Skin epidermis (tissue), 12 donors: Measurements from ENCODE around the gene DVL1.

ENCODE experiments used
- H3K27ac ChIP-seq, 21 experiments: fragments of 200-600 bp; sonication (generic) in 11 of 21; one replicate each; pipeline ENCODE4 v1.5.0; 2020; ENCODE audit warnings: mild to moderate bottlenecking in 3 of 21, inconsistent platforms in 2 of 21, moderate library complexity in 2 of 21
- H3K4me3 ChIP-seq, 7 experiments: fragments of 200-600 bp; sonication (generic) in 2 of 7; one replicate each; pipeline ENCODE4 v1.5.0; 2020; ENCODE audit warnings: inconsistent platforms in 2 of 7, mild to moderate bottlenecking in 2 of 7, moderate library complexity in 1 of 7

DVL1 gene

DNA sequence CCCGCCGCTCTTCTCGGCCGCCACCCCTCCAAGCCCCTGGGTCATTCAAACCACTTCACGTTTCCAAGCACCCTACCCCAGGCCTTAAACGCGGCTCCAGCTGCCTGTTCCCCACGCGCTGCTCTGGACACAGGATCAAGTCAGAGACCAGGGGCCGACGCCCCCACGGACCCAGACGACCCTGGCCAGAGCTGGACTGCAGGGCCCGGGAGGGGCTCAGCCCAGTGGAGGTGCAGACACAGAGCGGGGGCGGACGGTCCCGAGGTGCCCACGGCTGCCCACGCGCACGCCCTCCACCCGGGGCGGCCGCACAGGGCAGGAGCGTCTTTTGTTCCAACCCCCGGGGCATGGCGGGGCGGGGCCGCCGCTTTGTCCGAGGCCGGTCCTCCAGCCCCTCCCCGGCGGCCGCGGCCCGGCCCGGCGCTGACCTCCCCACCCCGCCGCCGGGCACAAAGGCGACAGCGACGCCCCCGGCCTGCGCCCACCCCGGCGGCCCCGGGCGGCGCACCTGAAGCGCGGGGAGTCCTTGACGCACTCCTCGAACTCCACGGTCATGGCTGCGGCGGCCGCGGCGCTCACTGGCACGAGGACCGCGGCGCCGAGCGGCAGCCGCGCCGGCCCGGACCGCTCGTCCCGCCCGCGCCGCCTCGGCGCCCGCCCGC lies 41.8 kb downstream of the DVL1 start:
- Histone ChIP-seq H3K27ac (peak overlapping the region; percentile 34 to 97 (median 90)), H3K4me3 (peak overlapping the region; percentile 75 to 92 (median 90))

DNA sequence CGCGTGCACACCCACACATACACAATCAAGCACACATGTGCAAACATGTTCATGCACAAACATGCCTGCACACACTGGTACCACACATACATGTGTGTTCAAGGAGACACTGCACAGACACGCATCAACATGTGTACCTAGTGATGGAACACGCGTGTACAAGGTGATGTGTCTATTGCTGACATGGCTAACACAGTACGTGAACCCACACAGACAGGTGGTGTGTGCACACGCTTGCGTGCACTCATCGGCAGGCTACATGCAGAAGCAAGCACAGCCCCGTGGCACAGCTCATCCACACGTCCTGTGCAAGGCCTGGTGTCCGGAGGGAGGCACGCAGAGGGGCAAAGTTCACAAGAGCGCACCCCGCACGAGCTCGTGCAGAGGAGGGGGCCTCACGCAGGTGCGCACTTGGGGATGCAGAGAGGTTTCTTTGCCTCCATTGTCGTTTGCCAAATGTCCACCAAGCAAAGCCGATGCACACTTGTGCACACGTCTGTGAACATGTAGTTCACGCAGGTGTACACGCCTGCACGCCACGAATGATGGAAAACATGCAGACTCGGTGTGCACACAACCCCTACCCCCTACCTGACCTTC lies 42.5 kb downstream of the DVL1 start:
- Histone ChIP-seq H3K4me3 (peak overlapping the region; percentile 75 to 92 (median 90)), H3K27ac (peak overlapping the region in 19 of 21 experiments; percentile 66 to 97 (median 90))

DNA sequence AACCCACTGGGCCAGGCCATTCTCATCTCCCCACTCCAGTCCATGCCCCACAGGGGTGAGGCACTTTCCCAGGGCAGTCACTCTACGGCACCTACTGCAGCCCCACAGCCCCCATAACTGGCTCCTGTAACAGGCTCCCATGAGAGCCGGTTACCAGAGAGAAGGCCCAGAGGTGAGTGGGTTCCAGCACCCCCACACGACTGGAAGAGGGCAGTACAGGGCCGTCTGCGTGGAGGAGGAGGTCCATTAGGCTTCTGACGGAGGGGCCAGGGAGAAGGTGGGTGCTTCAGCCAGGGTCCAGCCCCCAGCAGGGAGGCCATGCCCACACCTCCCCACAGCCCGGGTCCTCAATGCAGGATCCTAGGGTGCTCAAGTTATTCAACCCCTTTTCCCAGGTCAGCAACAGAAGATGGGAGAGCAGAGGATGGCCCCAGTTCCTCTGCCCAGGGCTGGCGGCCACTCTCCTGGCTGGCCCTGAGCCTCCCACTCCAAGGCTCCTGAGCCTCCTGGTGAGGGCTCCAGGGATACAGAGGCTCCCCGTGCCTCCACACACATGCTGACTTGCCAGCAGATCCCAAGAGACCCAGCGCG lies 43.1 kb downstream of the DVL1 start:
- Histone ChIP-seq H3K27ac (peak overlapping the region in 20 of 21 experiments; percentile 40 to 97 (median 83)), H3K4me3 (peak overlapping the region; percentile 75 to 92 (median 90))

DNA sequence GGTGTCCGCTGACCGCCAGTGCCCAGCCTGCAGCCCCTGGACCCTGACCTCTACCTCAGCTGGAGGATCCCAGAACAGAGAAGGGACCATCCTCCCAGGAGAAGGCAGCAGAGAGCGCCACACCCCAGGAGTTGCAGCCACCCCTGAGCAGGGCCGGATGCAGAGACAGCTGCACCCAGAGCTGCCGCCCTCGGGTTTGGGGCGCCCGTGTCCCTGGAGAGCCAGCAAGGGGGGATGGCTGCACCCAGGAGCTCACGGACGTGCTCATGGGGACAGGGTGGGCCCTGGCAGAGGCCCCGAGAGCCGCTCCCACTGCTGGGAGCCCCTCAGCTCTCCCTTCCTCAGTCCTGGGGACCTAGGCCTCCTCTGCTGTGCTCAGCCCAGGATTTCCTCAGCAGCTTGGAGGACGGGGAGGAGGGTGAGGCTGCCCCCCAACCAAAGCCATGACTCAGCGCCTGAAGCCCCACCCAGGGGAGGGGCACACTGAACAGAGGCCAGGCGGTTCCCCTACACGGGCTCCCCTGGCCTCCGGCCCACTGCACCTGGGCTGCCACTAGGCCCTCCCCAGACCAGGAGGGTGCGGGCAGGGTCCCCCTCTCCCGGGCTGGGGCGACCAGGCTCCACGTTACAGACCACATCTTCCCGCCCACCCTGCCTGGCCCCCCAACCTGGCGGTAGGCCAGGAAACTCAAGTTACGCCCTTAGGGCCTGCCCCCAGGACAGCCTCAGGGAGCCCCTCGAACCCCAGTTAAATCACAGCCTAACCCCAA lies 43.7 kb downstream of the DVL1 start:
- Histone ChIP-seq H3K27ac (peak overlapping the region in 20 of 21 experiments; percentile 40 to 97 (median 83)), H3K4me3 (peak overlapping the region; percentile 18 to 92 (median 90))

DNA sequence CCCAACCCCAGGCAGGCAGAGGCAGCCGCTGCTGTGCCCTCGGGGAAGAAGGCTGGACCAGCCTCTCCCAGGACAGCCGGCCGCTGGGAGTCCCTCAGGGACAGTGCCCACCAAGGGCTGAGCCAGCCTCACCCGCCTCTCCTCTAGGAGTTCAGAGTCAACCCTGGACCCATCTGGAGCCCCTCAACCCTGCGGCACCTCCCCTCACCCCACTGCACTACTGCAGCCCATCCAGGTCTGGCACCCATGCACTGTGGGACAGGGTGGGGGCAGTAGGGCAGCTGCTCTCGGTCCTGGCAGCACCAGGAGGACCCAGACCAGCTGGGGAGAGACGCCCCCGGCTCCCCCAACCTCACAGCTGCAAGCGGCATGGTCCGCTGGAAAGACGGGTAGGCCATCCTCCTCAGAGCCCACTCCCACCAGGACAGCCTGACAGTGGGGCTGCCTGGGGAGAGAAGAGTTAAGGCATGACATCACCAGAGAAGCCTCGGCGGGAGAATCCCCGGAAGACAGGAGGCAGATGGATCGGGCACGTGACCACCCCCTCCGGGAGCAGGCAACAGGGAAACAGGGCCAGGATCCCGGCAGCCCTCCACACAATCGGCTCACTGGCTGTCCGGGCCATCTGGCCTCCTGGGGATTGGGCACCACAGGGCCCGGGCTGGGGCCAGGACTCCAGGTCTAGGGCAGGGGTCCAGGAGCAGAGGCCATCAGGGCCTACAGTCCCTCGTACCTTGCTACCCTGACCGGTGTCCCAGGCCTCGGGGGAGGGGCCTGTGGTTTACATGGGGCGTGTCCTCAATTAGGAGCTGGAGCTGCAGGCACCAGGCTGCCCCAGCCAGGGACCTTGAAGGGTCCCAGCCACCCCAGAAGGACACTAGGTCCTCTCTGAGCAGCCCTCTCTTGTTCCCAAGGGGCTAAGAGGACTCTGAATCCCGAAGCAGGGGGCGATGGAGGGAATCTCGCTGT lies 44.6 kb downstream of the DVL1 start:
- H3K27ac ChIP-seq, result peak overlapping the region in 20 of 21 experiments; percentile 40 to 97 (median 83)
- H3K4me3 ChIP-seq, result peak overlapping the region; percentile 18 to 92 (median 90)

DNA sequence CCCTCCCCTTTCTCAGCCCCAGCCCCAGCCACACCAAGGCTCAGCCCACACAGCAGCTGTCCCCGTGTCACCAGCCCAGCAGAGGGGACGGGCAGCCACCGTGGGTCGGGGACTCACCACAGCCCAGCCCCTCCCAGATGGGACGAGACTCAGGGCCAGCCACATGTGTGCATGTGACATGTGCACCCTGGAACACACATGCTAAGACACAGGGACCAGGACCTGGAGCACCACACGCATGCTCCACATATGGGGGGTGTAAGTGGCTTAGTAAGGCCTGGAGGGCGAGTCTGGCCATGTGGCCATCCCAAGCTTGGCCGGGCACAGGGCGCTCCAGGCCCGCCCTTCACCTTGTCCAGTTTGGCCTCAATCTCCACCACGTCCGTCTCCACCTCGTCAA lies 45.5 kb downstream of the DVL1 start:
- Histone ChIP-seq H3K27ac (peak overlapping the region in 18 of 21 experiments; percentile 36 to 97 (median 83)), H3K4me3 (peak overlapping the region in 1 of 7 experiments; percentile 81)

DNA sequence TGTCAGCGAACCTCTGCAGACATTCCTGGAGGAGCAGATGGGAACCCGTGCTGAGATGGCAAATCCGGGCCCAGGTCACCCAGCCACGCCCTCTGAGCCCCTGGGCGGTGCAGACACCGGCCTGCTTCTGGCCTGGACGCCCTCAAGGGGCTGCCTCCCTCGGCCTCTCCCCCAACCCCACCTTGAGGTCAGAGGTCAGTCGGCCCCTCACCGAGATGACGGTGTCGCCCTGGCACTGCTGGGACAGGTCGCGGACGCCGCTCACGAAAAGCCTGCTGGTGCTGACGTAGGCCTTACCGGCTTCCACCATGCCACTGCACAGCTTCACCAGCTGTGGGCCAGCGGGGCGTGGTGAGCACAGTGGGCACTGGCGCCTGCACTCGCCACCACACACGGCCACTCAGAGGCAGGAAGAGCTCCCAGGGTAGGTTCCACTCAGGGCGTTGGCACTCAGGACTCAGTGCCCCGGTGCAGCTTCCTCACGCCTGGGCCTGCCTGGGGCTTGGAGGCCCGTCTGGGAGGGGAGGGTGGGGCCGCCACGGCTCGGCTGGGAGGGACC lies 46.2 kb downstream of the DVL1 start:
- Histone ChIP-seq H3K4me3 (no peak overlapping the region), H3K27ac (peak overlapping the region in 15 of 21 experiments; percentile 8 to 97 (median 83))

DNA sequence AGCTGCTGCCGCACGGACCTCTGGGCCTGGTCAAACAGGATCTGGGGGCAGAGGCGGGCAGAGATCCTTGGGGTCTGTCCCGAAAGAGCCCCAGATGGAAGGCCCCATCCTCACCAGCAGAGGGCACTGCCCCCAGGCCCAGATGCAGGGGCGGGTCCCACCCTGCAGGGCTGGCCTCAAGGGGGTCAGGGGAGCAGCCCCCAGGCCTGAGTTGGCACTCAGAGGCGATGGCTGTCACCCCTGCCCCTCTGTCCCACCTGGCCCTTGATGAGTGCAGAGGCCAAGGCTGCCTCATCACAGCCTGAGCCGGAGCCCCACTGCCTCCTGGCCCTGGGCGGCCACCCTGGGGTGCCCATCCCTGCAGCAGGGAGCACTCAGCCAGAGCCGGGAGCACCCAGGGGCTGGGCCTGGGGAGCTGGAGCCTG lies 47.2 kb downstream of the DVL1 start:
- H3K27ac ChIP-seq, result peak overlapping the region in 1 of 21 experiments; percentile 86
- no peak overlapping the region for H3K4me3 ChIP-seq

DNA sequence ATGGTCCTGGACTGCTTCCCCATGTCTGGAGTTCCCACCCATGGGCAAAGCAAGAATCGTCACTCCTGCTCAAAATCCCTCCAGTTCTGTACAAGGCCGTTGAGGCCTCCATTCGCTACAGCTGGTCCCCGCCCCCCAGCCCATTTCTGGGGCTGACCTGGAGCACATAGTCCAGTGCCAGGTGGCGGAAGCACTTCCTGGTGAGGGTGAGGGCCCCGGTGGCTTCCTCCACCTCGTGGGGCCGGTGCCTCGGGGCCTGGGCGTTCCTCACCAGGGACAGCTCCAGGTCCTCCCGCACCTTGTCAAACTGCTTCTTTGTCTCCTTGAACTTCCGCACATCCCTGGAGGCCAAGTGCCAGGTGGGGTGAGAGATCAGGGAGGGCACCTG lies 48.9 kb downstream of the DVL1 start:
- Histone ChIP-seq H3K27ac (no peak overlapping the region), H3K4me3 (no peak overlapping the region)

DNA sequence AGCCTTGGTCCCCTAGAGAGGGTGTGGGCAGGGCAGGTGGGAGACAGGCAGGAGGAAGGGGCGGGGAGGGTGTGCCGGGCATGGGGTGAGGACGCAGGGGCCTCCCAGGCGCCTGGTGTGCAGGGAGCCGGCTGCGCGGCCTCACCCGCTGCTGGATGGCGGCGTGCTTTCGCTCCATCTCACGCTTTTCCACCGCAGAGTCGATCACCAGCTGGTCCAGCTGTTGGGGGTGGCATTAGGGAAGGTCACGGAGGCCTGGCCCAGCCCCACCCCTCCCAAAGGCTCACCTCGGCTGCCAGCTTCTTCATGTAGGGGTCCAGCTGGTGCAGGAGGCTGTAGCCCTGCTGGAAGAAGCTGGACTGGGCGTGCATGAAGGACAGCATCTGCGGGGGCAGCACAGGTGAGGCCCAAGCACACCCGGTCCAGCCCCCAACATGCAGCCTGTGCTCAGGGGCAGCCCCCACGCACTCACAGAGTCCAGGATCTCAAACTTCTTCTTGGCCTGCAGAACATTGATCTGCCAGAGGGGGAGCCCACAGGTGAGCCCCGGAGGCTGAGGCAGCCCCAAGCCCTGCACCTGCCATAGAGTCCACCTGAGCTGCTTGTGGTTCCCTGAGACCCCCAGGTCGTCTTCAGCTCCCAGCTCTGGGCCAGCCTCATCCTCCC lies 49.4 kb downstream of the DVL1 start:
- H3K27ac ChIP-seq, result no peak overlapping the region
- H3K4me3 ChIP-seq, result no peak overlapping the region

DNA sequence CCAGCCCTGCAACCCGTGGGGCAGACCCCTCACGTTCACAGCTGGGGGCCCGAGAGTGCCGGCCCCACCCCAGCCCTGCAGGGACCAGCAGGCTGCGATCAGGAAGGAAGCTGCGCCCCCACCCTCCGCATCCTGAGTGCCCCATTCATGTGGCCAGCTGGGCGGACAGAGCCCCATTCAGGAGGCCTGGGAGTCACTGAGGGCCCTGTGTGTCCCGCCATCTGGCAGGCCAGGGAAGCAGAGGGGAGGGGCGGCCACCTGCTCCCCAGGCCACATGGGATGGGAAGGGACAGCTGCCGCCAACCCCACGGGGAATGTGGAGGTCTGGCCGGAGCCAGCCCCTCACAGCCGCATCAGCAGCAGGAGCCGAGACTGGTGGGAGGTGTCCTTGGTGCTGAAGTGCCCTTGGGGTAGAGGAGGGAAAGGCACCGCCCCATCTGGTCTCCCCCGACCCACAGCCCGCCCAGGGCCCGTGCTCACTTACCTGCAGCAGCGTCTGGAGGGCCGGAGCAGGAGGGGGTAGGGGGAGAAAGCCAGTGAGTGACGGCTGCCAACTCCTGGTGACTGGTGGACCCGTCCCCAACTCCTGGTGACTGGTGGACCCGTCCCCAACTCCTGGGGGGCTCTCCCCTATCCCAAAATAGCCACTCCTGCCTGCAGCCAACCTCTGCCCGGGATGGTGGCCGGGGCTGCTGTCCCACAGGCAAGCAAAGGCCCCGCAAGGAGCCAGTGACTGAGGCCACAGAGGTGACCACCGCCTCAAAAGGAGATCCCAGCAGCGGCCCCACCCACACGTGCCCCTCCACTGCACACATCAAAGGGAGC lies 50.1 kb downstream of the DVL1 start:
- no peak overlapping the region for H3K4me3 ChIP-seq
- no peak overlapping the region for H3K27ac ChIP-seq

DNA sequence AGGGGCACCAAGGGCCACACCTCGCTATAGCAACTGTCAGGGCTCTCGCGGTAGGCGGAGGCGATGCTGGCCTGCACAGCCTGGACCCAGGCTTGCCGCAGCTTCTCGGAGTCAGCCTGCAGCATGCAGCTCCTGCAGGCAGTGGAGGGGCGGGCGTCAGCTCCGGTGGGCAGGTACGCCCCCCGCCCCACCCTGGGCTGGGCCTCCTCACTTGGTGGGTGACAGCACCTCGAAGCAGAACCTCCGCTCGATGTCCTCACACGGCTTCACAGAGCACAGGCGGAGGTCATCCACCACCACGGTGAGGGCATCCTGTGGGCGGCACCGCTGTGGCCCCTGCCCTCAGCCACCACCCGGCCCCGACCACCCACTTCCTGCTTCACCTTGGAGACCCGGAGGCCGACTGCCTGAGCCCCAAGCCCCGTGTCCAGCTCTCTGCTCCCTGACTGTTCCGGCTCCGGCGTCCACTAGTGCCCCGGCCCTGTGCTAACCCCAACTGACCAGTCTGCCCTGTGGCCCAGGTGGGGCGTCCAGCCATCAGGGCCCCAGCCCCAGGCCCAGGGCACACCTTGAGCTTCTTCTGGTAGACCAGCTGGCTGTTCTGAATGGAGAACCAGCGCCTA lies 51.3 kb downstream of the DVL1 start:
- Histone ChIP-seq H3K27ac (no peak overlapping the region), H3K4me3 (no peak overlapping the region)

DNA sequence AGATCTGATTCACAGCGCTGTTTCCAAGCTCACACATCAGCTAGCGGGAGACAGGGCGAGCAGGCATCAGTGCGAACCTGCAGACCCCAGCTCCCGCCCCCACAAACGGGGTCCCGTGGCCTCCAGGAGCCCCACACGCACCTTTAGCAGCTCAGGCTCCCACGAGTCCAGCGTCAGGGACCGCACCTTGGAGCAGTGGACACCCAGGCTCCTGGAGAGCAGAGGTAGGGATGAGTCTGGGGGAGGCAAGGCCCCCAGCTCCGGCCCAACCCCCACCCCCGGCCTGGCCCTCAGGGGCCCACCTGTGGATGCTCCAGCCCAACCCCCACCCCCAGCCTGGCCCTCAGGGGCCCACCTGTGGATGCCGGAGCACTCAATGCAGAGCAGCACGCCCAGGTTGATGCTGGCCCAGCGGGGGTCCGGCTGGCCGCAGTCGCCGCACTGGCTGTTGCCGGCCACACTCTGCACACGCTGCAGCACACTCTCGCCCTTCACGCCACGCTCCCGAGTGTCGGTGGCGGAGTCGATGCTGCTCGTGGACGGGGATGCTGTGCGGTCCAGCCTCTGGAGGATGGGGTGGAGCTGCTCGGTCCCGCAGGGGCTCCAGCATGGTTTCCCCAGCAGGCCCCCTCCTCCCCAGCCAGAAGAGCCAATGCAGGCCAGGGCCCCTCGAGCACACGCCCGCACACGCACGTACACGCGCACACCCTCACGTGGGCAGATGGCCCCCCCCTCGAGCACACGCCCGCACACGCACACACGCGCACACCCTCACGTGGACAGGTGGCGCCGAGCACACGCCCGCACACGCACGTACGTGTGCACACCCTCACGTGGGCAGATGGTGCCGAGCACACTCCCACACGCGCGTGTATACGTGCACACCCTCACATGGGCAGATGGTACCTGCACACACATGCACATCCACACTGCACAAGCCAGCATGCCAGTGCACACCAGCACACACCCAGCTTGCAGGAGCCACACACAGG lies 52.9 kb downstream of the DVL1 start:
- Histone ChIP-seq H3K27ac (no peak overlapping the region), H3K4me3 (no peak overlapping the region)

DNA sequence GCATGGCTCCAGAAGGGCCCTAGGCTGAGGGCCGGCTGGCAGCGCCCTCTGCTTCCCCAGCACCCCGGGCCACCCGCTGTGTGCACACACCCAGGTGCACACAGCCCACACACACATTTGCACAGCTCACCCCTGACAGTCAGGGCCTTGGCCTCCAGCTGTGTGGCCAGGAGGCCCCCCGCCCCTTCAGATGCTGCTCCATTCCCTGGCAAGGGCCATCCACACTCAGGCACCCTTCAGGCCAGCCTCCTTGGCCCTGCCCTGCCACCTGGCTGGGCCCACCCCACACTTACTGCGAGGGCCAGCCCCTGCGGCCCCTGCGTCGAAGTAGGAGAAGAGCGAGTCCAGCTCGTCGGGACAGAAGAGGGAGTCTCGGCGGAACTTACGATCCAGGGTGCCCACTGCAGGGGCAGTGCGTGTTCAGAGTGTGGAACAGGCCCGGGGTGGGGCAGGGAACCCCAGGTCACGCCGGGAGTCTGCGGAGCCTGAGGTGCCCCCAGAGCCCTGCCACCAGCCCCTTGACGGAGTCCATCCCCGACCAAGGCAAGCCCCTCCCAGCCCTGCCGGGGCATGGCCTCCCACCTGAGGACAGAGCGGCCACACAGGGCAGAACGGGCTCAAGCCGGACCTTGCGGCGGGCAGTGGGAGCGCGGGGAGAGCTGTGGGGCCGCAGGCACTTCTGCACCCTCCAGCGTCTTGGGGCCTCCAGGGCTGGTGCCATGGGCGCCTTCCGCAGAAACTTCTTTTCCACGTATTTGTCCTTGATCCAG lies 53.9 kb downstream of the DVL1 start:
- H3K27ac ChIP-seq, result no peak overlapping the region
- no peak overlapping the region for H3K4me3 ChIP-seq

DNA sequence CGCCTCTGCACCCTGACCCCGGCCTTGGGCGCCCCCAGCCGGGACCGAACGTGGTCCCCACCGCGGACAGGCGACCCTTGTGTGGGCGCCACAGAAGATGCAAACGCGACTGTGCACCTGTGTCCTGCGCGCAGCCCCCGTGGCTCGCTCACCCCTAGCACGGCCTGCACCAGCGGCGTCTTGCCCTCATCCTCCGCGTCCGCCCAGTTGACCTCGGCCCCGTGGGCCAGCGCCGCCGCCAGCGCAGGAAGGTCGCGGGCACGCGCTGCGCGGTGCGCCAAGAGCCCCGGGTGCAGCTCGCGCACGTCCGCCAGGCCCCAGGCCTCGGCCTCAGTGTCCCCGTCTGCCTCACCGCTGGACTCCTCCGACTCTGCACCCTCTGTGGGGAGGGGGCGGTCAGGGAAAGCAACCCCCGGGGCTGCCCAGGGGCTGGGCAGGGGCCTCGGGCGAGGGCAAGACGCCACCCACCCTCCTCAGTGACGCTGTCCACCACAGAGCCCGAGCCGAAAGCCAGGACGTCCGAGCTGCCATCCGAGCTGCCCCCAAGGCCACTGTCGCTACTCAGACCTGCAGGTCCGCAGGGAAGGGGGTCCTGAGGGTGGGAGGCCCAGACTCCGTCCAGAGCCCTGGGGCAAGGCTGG lies 54.8 kb downstream of the DVL1 start:
- Histone ChIP-seq H3K27ac (no peak overlapping the region), H3K4me3 (no peak overlapping the region)
